Esophagus muscularis mucosa (tissue), 3 donors: ENCODE data around the gene PCDHGB1.

Experiments used
- CTCF ChIP-seq, 3 experiments: fragments of 200-600 bp in 2 of 3; fragments of 450-650 bp in 1 of 3; sonication (generic) in 2 of 3; IDR thresholded peaks; one replicate each; pipeline ENCODE4 v1.5.1; 2017 to 2019; ENCODE audit warnings: antibody characterized with exemption in 3 of 3, mild to moderate bottlenecking in 2 of 3, moderate library complexity in 1 of 3
- POLR2A ChIP-seq: fragments of 450-650 bp; IDR thresholded peaks from one replicate; pipeline ENCODE4 v1.6.1; 2017; ENCODE audit warnings: antibody characterized with exemption, moderate library complexity, mild to moderate bottlenecking, low read depth
- POLR2AphosphoS5 ChIP-seq, 2 donors: sonication (generic); formaldehyde crosslinking; IDR thresholded peaks; one replicate each; pipeline ENCODE4 v1.6.1; 2017; ENCODE audit warnings: antibody characterized with exemption in 2 of 2

- TF ChIP-seq POLR2A (no peak), CTCF (IDR thresholded peaks at IDR 0.05) (peak; percentile 19 to 33 (median 24)), POLR2AphosphoS5 (IDR thresholded peaks at IDR 0.05) (no peak)
Observed at GRCh38 chr5:141338538-141339306, 11.2 kb upstream of the PCDHGB1 start, which contains the start of gene PCDHGA2.
